ENCODE results near the gene COL12A1. TPM values are rescaled to one million over a fixed set of nuclear protein-coding genes. Genes with fewer than 3 reads are reported as not detected.

COL12A1 gene
- total RNA-seq, 1 experiment from 2014 or later = 0.96 TPM

GRCh38 chr6:75203721-75204120 is 2.1 kb downstream of the COL12A1 start:
- H3K27me3 ChIP-seq (ENCODE audit: insufficient read depth, low read length) = peaks cover 57% of the 10 kb centered on the region
- no peak overlapping the region for H4K8ac ChIP-seq (replicated peaks; ENCODE audit: insufficient read length, low read depth, low read length)
- no peaks in the 10 kb centered on the region for H4K20me1 ChIP-seq (ENCODE audit: control insufficient read depth, insufficient read depth, insufficient read length)
- no peak for DNase-seq
- H2BK120ac ChIP-seq (ENCODE audit: low read depth, low read length, poor library complexity, severe bottlenecking) = no peak overlapping the region
- no peak overlapping the region for H4K91ac ChIP-seq (ENCODE audit: insufficient read length, low read depth, low read length)
- no peak overlapping the region for H3K18ac ChIP-seq (ENCODE audit: insufficient read length, low read depth, low read length)
- no peak overlapping the region for H2BK20ac ChIP-seq (ENCODE audit: low read depth, low read length, poor library complexity, severe bottlenecking)
- H3K9ac ChIP-seq (ENCODE audit: extremely low read depth, insufficient read length, low read length) = no peak overlapping the region
- no peak overlapping the region for H3K56ac ChIP-seq (ENCODE audit: insufficient read length, low read depth, low read length)
- no peaks in the 10 kb centered on the region for H3K79me1 ChIP-seq (ENCODE audit: insufficient read depth, low read depth, low read length, poor library complexity, severe bottlenecking)
- H3K79me2 ChIP-seq (ENCODE audit: insufficient read depth, low read length) = no peaks in the 10 kb centered on the region
- H3K23ac ChIP-seq (ENCODE audit: insufficient read length, low read depth, low read length) = no peak overlapping the region
- no peak overlapping the region for H2AFZ ChIP-seq (ENCODE audit: low read length)
- H3K27ac ChIP-seq (ENCODE audit: insufficient read length, low read depth, low read length) = no peak overlapping the region
- peaks cover 90% of the 10 kb centered on the region for H3K27me3 Mint-ChIP-seq (ENCODE audit: low read depth)
- no peak overlapping the region for H4K5ac ChIP-seq (ENCODE audit: insufficient read length, low read depth, low read length)
- no peak overlapping the region for H3K14ac ChIP-seq (ENCODE audit: insufficient read depth, low read length)
- peaks cover 46% of the 10 kb centered on the region for H3K23me2 ChIP-seq (ENCODE audit: insufficient read length, low read depth, low read length, poor library complexity, severe bottlenecking)
- TF ChIP-seq CTCF (conservative IDR thresholded peaks at IDR 0.05) = no peak
- no peaks in the 10 kb centered on the region for H3K9me3 ChIP-seq (ENCODE audit: control insufficient read depth, low read depth, low read length)
- H2BK5ac ChIP-seq (ENCODE audit: insufficient read length, low read length) = no peak overlapping the region
- H2BK15ac ChIP-seq (ENCODE audit: low read depth, low read length) = no peak overlapping the region
- peaks cover 50 to 54% of the 10 kb centered on the region in 2 experiments for H3K4me1 Mint-ChIP-seq
- H3K36me3 Mint-ChIP-seq (ENCODE audit: insufficient read depth in 1 of 3, low read depth in 3 of 3) = no peaks in the 10 kb centered on the region; a peak in 1 of 7 replicates
- H3K4me3 Mint-ChIP-seq = peak overlapping the region in 1 of 2 experiments; percentile 92; a peak in 2 of 5 replicates
- H3K9me3 Mint-ChIP-seq = no peaks in the 10 kb centered on the region; a peak in 2 of 5 replicates
- no peak overlapping the region for H2BK12ac ChIP-seq (ENCODE audit: insufficient read length, low read depth, low read length)
- H3K4me2 ChIP-seq (ENCODE audit: insufficient read depth, insufficient read length, low read length) = peak overlapping the region; percentile 97
- WGBS (ENCODE audit: extremely low coverage, insufficient read length, low lambda C conversion rate) = no CpG with 5 or more reads among the region's 5 CpGs
- H2AK5ac ChIP-seq (ENCODE audit: insufficient read length, low read length) = no peak overlapping the region
- H3T11ph ChIP-seq (ENCODE audit: low read length) = no peak overlapping the region
- no peaks in the 10 kb centered on the region for H3K4me1 ChIP-seq (ENCODE audit: insufficient read depth, low read length)
- H3K27ac Mint-ChIP-seq = no peak overlapping the region
- no peak overlapping the region for H3K4ac ChIP-seq (ENCODE audit: low read depth, low read length)

Data from H9 (cell line).